Measurements from ENCODE around the gene MYH2. TPM values are rescaled to one million over a fixed set of nuclear protein-coding genes. Genes with fewer than 3 reads are reported as not detected.

The MYH2 gene
- total and polyA plus RNA-seq, 2 donors (not counting 3 experiments of a cell fraction or from before 2014, with no cell fraction given) = not detected

DNA sequence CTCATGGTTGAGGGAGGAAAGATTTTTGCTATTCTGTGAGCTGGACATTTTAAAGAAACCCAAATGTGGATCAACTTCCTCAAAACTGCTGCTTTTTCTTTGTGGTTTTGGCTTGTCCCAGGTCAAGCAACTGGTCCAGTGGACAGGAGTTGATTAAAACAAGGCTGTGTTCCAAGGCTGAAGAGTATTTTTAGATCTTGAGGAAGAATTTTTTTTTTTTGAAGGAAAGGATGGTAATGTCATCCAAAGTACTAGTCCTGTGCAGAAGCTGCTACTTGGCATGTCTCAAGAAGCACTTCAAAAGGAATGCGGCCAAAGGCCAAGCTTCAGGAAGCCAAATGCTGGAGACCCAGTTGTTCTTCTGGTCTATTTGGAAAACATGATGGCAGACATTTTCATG, 8.0 kb upstream of the MYH2 start:
- no TSS peak for BruUV-seq (replicated peaks)
- Histone ChIP-seq H3K4me2 (ENCODE audit: insufficient read depth, low read length) (no peak overlapping the region), H3K27me3 (ENCODE audit: control insufficient read depth in 2 of 2, insufficient read depth in 2 of 2, low read length in 2 of 2) (no peaks in the 10 kb centered on the region), H3K4me1 (ENCODE audit: control insufficient read depth, extremely low read depth, insufficient read depth, low read length) (no peaks in the 10 kb centered on the region), H3K9me3 (replicated peaks; ENCODE audit: control insufficient read depth, insufficient read depth, low read length) (no peaks in the 10 kb centered on the region), H3K79me2 (ENCODE audit: control insufficient read depth, insufficient read depth, low read length) (no peaks in the 10 kb centered on the region), H4K20me1 (replicated peaks; ENCODE audit: control insufficient read depth, extremely low read depth, insufficient read depth, low read length) (no peaks in the 10 kb centered on the region), H3K36me3 (ENCODE audit: control insufficient read depth in 2 of 2, extremely low read depth in 1 of 2, insufficient read depth in 2 of 2, low read length in 2 of 2) (no peaks in the 10 kb centered on the region), H3K9me1 (replicated peaks; ENCODE audit: control insufficient read depth, extremely low read depth, insufficient read depth, low read length) (no peaks in the 10 kb centered on the region), H2AFZ (ENCODE audit: low read depth, low read length) (no peak overlapping the region), H3K27ac (ENCODE audit: insufficient read depth, low read depth, low read length) (no peak overlapping the region), H3K4me3 (replicated peaks in 1 of 3; ENCODE audit: insufficient read depth in 1 of 3, low read depth in 1 of 3, low read length in 3 of 3) (no peak overlapping the region), H3K9ac (replicated peaks; ENCODE audit: extremely low read depth, insufficient read depth, low read length) (no peak overlapping the region)
- intact Hi-C loops (cut with micrococcal nuclease) (no loop called here), dilution Hi-C loops (cut with MboI; ENCODE audit: extremely low pct_ligation_motif_present, low sequenced_read_pairs) (no loop called here)
- CTCF ChIA-PET = no interaction called here
- POLR2A ChIA-PET = no interaction called here
- DNase-seq (ENCODE audit: low read depth, low spot score) (no peak), FAIRE-seq (no peak)
- no peak for TF ChIP-seq JUN (IDR thresholded peaks at IDR 0.05; ENCODE audit: borderline replicate concordance, insufficient read depth, insufficient read length, low read depth)

DNA sequence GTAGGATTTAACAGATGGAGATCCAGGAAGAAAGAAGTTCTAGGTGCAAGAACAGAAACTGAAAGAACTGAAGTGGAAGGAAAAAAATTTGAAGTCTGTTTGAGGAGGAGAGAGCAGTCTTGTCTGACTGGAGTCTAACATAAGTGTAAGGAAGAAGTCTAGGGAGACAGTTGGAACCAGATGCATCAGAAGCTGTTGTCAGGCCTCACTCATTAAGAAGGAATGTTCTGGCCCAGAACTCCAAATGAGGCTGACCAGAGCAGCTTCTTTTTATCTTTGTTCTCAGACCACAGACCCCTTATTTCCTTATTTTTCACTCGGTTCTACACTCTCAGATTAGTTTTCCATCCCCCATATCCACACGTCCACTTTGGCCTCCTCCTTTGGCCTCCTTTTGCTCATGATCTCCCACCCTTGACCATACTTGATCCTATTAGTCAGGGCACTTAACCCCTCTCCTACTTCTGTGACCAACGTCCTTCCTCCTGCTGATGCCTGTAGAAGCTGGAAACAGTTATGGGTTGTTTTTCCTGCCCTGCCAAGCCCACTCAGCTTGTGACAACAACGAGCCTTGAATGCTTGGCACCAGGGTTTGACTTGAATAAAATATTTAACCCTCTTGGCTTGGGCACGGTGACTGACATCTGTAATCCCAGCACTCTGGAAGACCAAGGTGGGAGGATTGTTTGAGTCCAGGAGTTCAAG, 7.0 kb upstream of the MYH2 start:
- TF ChIP-seq, protein P1, sequence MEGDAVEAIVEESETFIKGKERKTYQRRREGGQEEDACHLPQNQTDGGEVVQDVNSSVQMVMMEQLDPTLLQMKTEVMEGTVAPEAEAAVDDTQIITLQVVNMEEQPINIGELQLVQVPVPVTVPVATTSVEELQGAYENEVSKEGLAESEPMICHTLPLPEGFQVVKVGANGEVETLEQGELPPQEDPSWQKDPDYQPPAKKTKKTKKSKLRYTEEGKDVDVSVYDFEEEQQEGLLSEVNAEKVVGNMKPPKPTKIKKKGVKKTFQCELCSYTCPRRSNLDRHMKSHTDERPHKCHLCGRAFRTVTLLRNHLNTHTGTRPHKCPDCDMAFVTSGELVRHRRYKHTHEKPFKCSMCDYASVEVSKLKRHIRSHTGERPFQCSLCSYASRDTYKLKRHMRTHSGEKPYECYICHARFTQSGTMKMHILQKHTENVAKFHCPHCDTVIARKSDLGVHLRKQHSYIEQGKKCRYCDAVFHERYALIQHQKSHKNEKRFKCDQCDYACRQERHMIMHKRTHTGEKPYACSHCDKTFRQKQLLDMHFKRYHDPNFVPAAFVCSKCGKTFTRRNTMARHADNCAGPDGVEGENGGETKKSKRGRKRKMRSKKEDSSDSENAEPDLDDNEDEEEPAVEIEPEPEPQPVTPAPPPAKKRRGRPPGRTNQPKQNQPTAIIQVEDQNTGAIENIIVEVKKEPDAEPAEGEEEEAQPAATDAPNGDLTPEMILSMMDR (IDR thresholded peaks at IDR 0.05; ENCODE audit: extremely low read depth in 1 of 2, insufficient read depth in 1 of 2, low read depth in 1 of 2, low read length in 2 of 2) = no peak
- TF ChIP-seq POLR2A (IDR thresholded peaks at IDR 0.05; ENCODE audit: low read depth, low read length) (no peak), JUN (IDR thresholded peaks at IDR 0.05; ENCODE audit: borderline replicate concordance, insufficient read depth, insufficient read length, low read depth) (no peak), FOS (IDR thresholded peaks at IDR 0.05; ENCODE audit: borderline replicate concordance, insufficient read depth, low read length) (no peak), GATA2 (IDR thresholded peaks at IDR 0.05; ENCODE audit: insufficient read depth, insufficient read length, low read depth, low read length) (no peak), POLR2AphosphoS5 (IDR thresholded peaks at IDR 0.05; ENCODE audit: insufficient read depth, low read depth, low read length) (no peak), MYC (IDR thresholded peaks at IDR 0.05; ENCODE audit: low read depth, low read length) (no peak), EZH2 (IDR thresholded peaks at IDR 0.05; ENCODE audit: borderline replicate concordance, low read depth, low read length, severe bottlenecking) (no peak)
- TF ChIP-seq, protein P2, sequence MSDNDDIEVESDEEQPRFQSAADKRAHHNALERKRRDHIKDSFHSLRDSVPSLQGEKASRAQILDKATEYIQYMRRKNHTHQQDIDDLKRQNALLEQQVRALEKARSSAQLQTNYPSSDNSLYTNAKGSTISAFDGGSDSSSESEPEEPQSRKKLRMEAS (IDR thresholded peaks at IDR 0.05; ENCODE audit: insufficient read depth, insufficient read length) = no peak
- no peaks in the 10 kb centered on the region for H3K9me3 ChIP-seq (replicated peaks; ENCODE audit: control insufficient read depth, insufficient read depth, low read length)
- H3K36me3 ChIP-seq (ENCODE audit: control insufficient read depth in 2 of 2, extremely low read depth in 1 of 2, insufficient read depth in 2 of 2, low read length in 2 of 2) = no peaks in the 10 kb centered on the region
- FAIRE-seq (no peak), DNase-seq (ENCODE audit: low read depth, low spot score) (no peak)
- intact Hi-C loops (cut with micrococcal nuclease) (no loop called here), dilution Hi-C loops (cut with MboI; ENCODE audit: extremely low pct_ligation_motif_present, low sequenced_read_pairs) (no loop called here)
- H3K9me1 ChIP-seq (replicated peaks; ENCODE audit: control insufficient read depth, extremely low read depth, insufficient read depth, low read length) = no peaks in the 10 kb centered on the region
- no peak overlapping the region for H3K9ac ChIP-seq (replicated peaks; ENCODE audit: extremely low read depth, insufficient read depth, low read length)
- BruUV-seq (replicated peaks) = no TSS peak
- no peak overlapping the region for H3K27ac ChIP-seq (ENCODE audit: insufficient read depth, low read depth, low read length)
- no peaks in the 10 kb centered on the region for H3K27me3 ChIP-seq (ENCODE audit: control insufficient read depth in 2 of 2, insufficient read depth in 2 of 2, low read length in 2 of 2)
- CTCF ChIA-PET = no interaction called here
- H3K4me1 ChIP-seq (ENCODE audit: control insufficient read depth, extremely low read depth, insufficient read depth, low read length) = no peaks in the 10 kb centered on the region
- no peak overlapping the region for H3K4me3 ChIP-seq (replicated peaks in 1 of 3; ENCODE audit: insufficient read depth in 1 of 3, low read depth in 1 of 3, low read length in 3 of 3)
- H3K79me2 ChIP-seq (ENCODE audit: control insufficient read depth, insufficient read depth, low read length) = no peaks in the 10 kb centered on the region
- H3K4me2 ChIP-seq (ENCODE audit: insufficient read depth, low read length) = no peak overlapping the region
- POLR2A ChIA-PET = no interaction called here
- H4K20me1 ChIP-seq (replicated peaks; ENCODE audit: control insufficient read depth, extremely low read depth, insufficient read depth, low read length) = no peaks in the 10 kb centered on the region
- H2AFZ ChIP-seq (ENCODE audit: low read depth, low read length) = no peak overlapping the region
